Left lung (tissue), 10 donors: Measurements from ENCODE around the gene ACOX3. TPM values are rescaled to one million over a fixed set of nuclear protein-coding genes. Genes with fewer than 3 reads are reported as not detected.

ENCODE experiments used
- ATAC-seq: fragments of 200-7000 bp; cut with Tn5 transposase; one replicate; pipeline ENCODE4 v1.9.1; 2020; ENCODE audit warnings: moderate library complexity
- DNase-seq, 4 donors: peaks; one replicate each; pipeline ENCODE4 v3.0.0-alpha.2; 2013 to 2020
- H3K27ac ChIP-seq, 2 donors: fragments of 200-600 bp; sonication (generic) in 1 of 2; one replicate each; pipeline versions ENCODE4 v1.5.0 to v1.8.0; 2020 to 2021
- H3K27me3 ChIP-seq, 2 donors: fragments of 200-600 bp; sonication (generic) in 1 of 2; one replicate each; pipeline versions ENCODE4 v1.5.0 to v1.8.0; 2020 to 2021
- H3K36me3 ChIP-seq, 2 donors: fragments of 200-600 bp; sonication (generic) in 1 of 2; one replicate each; pipeline versions ENCODE4 v1.5.0 to v1.8.0; 2020 to 2021
- H3K4me1 ChIP-seq, 2 donors: fragments of 200-600 bp; one replicate each; pipeline ENCODE4 v1.8.0; 2021
- H3K4me3 ChIP-seq, 2 donors: fragments of 200-600 bp; sonication (generic) in 1 of 2; one replicate each; pipeline versions ENCODE4 v1.5.0 to v1.8.0; 2020 to 2021; ENCODE audit warnings: mild to moderate bottlenecking in 1 of 2
- H3K9me3 ChIP-seq, 2 donors: fragments of 200-600 bp; sonication (generic) in 1 of 2; one replicate each; pipeline versions ENCODE4 v1.5.0 to v1.8.0; 2020 to 2021
- intact Hi-C, 2 donors: fragments of 100-400 bp; cut with DNase I; formaldehyde crosslinking; loops; one replicate each; pipeline versions ENCODE4 v1.11.2 to v1.14.2; 2022
- polyA plus RNA-seq, 6 donors: library from polyadenylated mRNA; unstranded; fragments of 120-200 nt; gene quantifications; one replicate each; pipeline ENCODE4 v1.2.1, GENCODE V29; 2013; ENCODE audit not compliant: insufficient read length in 6 of 6
- total RNA-seq, 2 donors: library from RNA; stranded (reverse); fragmentation: NEBNext Ultra II Directional; extraction: Animal tissue kit (Norgen Biotek cat#: 25700); gene quantifications; one replicate each; pipeline ENCODE4 v1.2.1, GENCODE V29; 2021
- TF ChIP-seq, protein P1 (sequence below), 2 donors: fragments of 200-600 bp; sonication (generic) in 1 of 2; IDR thresholded peaks; one replicate each; pipeline versions ENCODE4 v1.5.0 to v1.8.0; 2021; ENCODE audit warnings: antibody characterized with exemption in 2 of 2
- donor health status: DM: no; HTN: yes; CAD: no.
- donor health status: DM: no; HTN: no; CAD: no.

The ACOX3 gene
- total and polyA plus RNA-seq, 8 donors, result 19.9 to 31.7 (median 23.4) TPM

DNA sequence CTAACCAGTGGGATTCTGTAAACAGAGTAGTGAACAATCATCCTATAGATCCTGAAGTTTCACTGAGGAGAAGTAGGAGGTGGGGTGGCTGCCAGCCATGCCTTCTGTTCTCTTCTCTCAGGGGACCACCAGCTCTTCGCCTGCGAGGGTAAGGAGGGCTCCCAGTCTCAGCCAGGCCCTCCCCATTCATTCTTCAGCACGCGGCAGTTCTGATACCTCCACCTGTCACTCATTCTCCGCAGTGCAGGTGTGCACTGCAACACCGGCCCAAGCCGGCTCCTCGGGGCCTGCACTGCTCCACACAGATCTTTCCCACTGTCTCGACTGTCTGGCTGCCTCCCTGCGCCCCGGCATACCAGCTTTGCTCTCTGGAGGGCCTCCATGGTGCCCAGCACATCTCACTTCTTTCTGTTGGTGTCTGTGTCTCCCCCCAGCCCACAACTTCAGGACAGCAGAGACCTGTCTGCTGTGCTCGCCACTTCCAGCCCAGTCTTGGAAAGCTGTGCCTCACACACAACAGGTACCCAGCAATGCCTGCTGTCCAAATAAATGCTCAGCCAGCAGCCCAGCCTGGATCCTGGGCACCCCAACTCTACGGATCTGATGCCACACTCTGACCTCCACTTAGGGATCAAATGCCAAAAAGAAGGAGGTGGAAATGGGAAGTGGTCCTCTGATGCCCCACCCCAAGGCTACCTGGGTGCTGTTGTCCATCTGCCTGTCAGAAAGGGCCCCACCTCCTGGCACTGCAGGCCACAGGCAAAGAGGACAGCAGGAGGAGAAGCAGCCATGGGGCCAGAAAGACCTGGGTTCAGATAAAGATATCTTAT, 29.0 kb downstream of the ACOX3 start:
- H3K36me3 ChIP-seq, result peaks cover 0 to 81% of the 10 kb centered on the region in 2 donors
- TF ChIP-seq, protein P1, sequence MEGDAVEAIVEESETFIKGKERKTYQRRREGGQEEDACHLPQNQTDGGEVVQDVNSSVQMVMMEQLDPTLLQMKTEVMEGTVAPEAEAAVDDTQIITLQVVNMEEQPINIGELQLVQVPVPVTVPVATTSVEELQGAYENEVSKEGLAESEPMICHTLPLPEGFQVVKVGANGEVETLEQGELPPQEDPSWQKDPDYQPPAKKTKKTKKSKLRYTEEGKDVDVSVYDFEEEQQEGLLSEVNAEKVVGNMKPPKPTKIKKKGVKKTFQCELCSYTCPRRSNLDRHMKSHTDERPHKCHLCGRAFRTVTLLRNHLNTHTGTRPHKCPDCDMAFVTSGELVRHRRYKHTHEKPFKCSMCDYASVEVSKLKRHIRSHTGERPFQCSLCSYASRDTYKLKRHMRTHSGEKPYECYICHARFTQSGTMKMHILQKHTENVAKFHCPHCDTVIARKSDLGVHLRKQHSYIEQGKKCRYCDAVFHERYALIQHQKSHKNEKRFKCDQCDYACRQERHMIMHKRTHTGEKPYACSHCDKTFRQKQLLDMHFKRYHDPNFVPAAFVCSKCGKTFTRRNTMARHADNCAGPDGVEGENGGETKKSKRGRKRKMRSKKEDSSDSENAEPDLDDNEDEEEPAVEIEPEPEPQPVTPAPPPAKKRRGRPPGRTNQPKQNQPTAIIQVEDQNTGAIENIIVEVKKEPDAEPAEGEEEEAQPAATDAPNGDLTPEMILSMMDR (IDR thresholded peaks at IDR 0.05), result no peak
- H3K27me3 ChIP-seq, result no peaks in the 10 kb centered on the region

DNA sequence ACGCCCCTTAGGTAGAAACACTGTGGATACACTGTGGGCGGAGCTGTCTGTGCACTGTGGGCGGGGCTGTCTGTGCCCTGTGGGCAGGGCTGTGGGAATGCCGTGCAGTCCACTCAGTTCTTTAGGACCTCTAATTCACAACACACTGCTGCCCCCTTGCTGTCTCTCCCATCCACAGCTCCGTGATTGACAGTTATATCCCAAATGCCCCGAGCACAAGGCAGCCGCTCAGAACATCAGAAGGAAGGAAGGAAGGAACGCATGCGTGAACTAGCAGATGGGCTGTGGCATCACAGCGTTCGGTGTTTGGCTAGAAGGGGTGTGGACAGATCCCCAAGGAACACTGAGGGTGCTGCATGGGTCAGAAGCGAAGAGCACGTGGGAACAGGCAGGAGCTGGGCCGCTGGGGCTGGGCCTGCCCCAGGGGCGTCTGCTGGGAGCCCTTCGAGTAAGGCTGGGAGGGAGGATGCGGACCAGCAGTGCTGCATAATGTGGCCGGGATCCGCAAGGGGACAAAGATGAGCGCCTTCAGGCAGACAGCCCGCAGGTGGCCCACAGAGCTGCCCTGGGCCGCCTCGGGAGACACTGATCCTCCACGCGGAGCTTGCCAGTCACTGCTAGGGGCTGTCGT, 29.8 kb downstream of the ACOX3 start:
- no peaks in the 10 kb centered on the region for H3K4me1 ChIP-seq
- no peak overlapping the region for H3K27ac ChIP-seq
- TF ChIP-seq, protein P1 (IDR thresholded peaks at IDR 0.05), result no peak
- peaks cover 0 to 81% of the 10 kb centered on the region in 2 donors for H3K36me3 ChIP-seq
- peaks cover 0 to 2% of the 10 kb centered on the region in 2 donors for H3K9me3 ChIP-seq
- H3K27me3 ChIP-seq, result no peaks in the 10 kb centered on the region
- intact Hi-C loops, result no loop called here
- ATAC-seq (peak; percentile 67), DNase-seq (peak in 1 of 4 donors; percentile 64)
- no peak overlapping the region for H3K4me3 ChIP-seq

More for the DNA sequence above, 29.0 kb downstream of the ACOX3 start:
- H3K27ac ChIP-seq, result no peak overlapping the region
- no peaks in the 10 kb centered on the region for H3K4me1 ChIP-seq
- ATAC-seq, result no peak
- intact Hi-C loops, result no loop called here
- H3K9me3 ChIP-seq, result peaks cover 0 to 2% of the 10 kb centered on the region in 2 donors
- no peak for DNase-seq
- no peak overlapping the region for H3K4me3 ChIP-seq

DNA sequence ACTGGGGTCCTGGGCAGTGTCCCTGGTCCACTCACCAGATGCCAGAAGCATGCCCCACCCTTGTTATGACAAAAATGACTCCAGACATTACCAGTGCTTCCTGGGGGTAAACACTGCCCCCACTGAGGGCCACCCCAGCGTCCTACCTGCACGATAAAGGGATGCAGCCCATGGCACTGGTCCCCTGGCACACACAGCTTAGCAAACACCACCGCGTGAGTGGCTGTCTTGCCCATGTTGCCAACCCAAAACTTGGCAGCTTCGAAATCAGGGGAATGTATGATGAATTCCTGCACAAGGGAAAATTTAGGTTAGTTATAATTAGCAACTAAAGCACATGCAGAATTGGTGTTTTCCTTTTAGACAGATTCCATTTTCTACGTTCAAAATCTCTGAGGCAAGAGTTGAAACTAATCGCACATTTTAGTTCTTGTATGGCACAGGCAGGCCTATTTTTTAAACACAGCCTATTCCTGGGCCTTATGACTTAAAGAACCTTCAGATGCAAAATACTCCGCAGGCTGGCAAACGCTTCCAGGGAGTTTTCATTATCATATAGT, 30.4 kb downstream of the ACOX3 start:
- TF ChIP-seq, protein P1 (IDR thresholded peaks at IDR 0.05), result no peak
- H3K9me3 ChIP-seq, result peaks cover 0 to 2% of the 10 kb centered on the region in 2 donors
- no peak overlapping the region for H3K27ac ChIP-seq
- peaks cover 0 to 81% of the 10 kb centered on the region in 2 donors for H3K36me3 ChIP-seq
- no peaks in the 10 kb centered on the region for H3K4me1 ChIP-seq
- ATAC-seq (no peak), DNase-seq (no peak)
- no peaks in the 10 kb centered on the region for H3K27me3 ChIP-seq
- intact Hi-C loops, result no loop called here
- no peak overlapping the region for H3K4me3 ChIP-seq

DNA sequence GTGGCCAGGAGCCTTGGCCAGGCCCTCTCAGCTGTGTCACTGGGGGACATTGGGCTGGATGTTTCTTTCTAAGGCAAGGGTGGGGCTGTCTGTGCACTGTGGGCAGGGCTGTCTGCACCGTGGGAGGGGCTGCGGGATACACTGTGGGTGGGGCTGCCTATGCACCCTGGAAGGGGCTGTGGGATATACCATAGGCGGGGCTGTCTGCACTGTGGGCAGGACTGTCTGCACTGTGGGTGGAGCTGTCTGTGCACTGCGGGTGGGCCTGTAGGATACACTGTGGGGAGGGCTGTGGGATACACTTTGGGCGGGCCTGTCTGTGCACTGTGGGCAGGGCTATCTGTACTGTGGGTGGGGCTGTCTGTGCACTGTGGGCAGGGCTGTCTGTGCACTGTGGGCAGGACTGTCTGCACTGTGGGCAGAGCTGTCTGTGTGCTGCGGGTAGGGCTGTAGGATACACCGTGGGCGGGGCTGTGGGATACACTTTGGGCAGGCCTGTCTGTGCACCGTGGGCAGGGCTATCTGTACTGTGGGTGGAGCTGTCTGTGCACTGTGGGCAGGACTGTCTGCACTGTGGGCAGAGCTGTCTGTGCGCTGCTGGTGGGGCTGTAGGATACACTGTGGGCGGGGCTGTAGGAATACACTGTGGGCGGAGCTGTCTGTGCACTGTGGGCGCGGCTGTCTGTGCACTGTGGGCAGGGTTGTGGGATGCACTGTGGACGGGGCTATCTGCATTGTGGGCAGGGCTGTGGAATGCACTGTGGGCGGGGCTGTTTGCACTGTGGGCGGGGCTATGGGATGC, 31.1 kb downstream of the ACOX3 start:
- Histone ChIP-seq H3K36me3 (peaks cover 0 to 81% of the 10 kb centered on the region in 2 donors), H3K27me3 (no peaks in the 10 kb centered on the region), H3K9me3 (peaks cover 0 to 2% of the 10 kb centered on the region in 2 donors), H3K4me3 (no peak overlapping the region), H3K4me1 (no peaks in the 10 kb centered on the region), H3K27ac (no peak overlapping the region)
- ATAC-seq (peak; percentile 48), DNase-seq (peak in 1 of 4 donors; percentile 60)
- TF ChIP-seq, protein P1 (IDR thresholded peaks at IDR 0.05), result no peak
- intact Hi-C loops, result loop anchor here in 1 of 2 donors (10.0 kb wide), 1 partner anchor 175 kb away; no protein-coding TSS in a partner anchor
